ENCODE data around the gene GHDC. TPM values are rescaled to one million over a fixed set of nuclear protein-coding genes. Genes with fewer than 3 reads are reported as not detected.

GHDC gene
- total and polyA plus RNA-seq, 2 donors from 2014 or later = 37.0 to 41.2 TPM

DNA sequence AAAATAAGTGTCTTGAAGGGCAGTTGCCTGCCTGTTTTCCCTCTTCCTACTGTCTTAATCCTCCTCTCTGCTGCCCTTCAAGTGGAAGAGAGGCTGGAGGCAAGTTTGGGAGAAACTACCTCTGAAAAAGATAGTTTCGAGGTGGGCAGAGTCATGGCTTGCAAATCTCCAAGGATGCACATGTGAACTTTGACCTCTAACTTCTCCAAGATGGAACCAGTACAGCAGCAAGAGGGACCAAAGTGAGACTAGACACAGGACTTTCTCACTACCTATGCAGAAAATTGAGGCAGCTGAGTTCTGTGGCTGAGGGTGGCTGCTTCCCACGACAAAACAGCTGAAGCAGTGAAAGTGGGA is 12.5 kb downstream of the GHDC start:
- Histone ChIP-seq H3K4me1 (ENCODE audit: control insufficient read depth in 2 of 3, insufficient read depth in 2 of 3, low read depth in 1 of 3, low read length in 3 of 3) (peaks cover 0 to 20% (median 0%) of the 10 kb centered on the region in 3 donors), H3K36me3 (ENCODE audit: control insufficient read depth in 2 of 3, insufficient read depth in 3 of 3, low read length in 3 of 3) (no peaks in the 10 kb centered on the region), H3K9me3 (ENCODE audit: control insufficient read depth in 2 of 3, insufficient read depth in 1 of 3, low read length in 3 of 3) (no peaks in the 10 kb centered on the region), H3K27me3 (ENCODE audit: control insufficient read depth, insufficient read depth, low read length) (peaks cover 19% of the 10 kb centered on the region), H3K4me3 (ENCODE audit: low read length in 3 of 3) (no peak overlapping the region), H3K27ac (ENCODE audit: low read depth in 2 of 2, low read length in 2 of 2) (no peak overlapping the region), H3K9ac (ENCODE audit: low read length in 3 of 3) (no peak overlapping the region)
- intact Hi-C loops (cut with DNase I) = no loop called here
- FAIRE-seq (no peak), DNase-seq (no peak)
- no peak for TF ChIP-seq CTCF (IDR thresholded peaks at IDR 0.05; ENCODE audit: borderline replicate concordance, extremely low read depth, insufficient read depth)

DNA sequence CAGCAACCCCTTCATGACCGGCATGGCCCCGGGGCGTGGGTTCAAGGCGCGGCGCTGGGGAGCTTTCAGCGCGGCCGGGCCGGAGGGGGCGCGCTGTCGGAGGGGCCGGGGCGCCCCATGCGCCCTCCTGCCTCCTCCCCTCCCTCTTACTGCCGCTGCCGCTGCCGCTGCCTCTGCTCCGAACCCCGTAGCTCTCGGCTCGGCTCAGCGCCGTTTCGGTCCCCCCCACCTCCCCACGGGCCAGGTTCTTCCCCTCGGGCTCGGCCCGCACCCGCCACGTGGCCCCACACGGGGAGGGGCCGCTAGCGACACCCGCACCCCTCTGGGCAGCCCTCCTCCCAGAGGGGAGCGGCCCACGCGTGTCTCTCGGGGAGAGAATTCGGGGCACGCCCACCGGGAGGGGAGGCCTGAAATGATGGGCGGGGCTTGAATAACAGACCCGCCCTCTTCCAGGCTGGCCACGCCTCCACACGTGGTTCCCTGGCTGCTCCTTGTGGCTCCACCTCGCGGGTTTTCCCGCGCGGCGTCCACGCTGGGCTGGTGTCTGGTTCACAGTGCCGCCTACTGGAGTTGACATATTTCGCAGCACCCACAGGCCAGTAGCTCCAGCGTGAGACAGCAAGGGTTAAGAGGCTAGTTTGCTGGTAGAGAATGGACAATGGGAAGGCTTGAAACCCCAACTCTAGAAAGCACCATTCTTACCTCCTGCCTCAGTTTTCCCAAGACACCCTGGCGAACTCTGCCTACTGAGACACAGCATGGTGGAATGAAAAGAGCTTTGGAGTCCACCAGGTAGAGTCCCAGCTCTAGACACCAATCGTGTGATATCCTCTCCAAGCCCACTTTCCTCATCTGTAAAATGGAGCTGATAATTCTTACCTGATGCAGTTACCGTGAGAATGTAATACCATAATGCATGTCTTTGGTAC is 13.1 kb downstream of the GHDC start, which contains the start of gene KCNH4:
Gene KCNH4 (minus strand): TSS at position 221 of the 929 bp plus-strand sequence. CDS start 197 bp downstream, at position 24.
- no peak within 1 kb of the TSS for H3K4me3 ChIP-seq (ENCODE audit: low read length in 3 of 3)
- DNase-seq (peak; percentile 43 to 93 (median 61)), FAIRE-seq (no peak)
- H3K27ac ChIP-seq (ENCODE audit: low read depth in 2 of 2, low read length in 2 of 2) = no peak within 1 kb of the TSS
- TF ChIP-seq CTCF (IDR thresholded peaks at IDR 0.05; ENCODE audit: borderline replicate concordance, extremely low read depth, insufficient read depth) = peak; percentile 56
- no peaks in the 10 kb centered on the region for H3K36me3 ChIP-seq (ENCODE audit: control insufficient read depth in 2 of 3, insufficient read depth in 3 of 3, low read length in 3 of 3)
- no peaks in the 10 kb centered on the region for H3K9me3 ChIP-seq (ENCODE audit: control insufficient read depth in 2 of 3, insufficient read depth in 1 of 3, low read length in 3 of 3)
- H3K4me1 ChIP-seq (ENCODE audit: control insufficient read depth in 2 of 3, insufficient read depth in 2 of 3, low read depth in 1 of 3, low read length in 3 of 3) = peaks cover 0 to 20% (median 0%) of the 10 kb centered on the region in 3 donors
- peaks cover 19% of the 10 kb centered on the region for H3K27me3 ChIP-seq (ENCODE audit: control insufficient read depth, insufficient read depth, low read length)
- intact Hi-C loops (cut with DNase I) = no loop called here
- H3K9ac ChIP-seq (ENCODE audit: low read length in 3 of 3) = no peak within 1 kb of the TSS

- no peak for DNase-seq
- H3K27ac ChIP-seq (ENCODE audit: low read depth in 2 of 2, low read length in 2 of 2) = no peak overlapping the region
- intact Hi-C loops (cut with DNase I) = no loop called here
- FAIRE-seq = no peak
- no peak for TF ChIP-seq CTCF (IDR thresholded peaks at IDR 0.05; ENCODE audit: borderline replicate concordance, extremely low read depth, insufficient read depth)
- no peak overlapping the region for H3K9ac ChIP-seq (ENCODE audit: low read length in 3 of 3)
- H3K36me3 ChIP-seq (ENCODE audit: control insufficient read depth in 2 of 3, insufficient read depth in 3 of 3, low read length in 3 of 3) = no peaks in the 10 kb centered on the region
- peaks cover 0 to 20% (median 0%) of the 10 kb centered on the region in 3 donors for H3K4me1 ChIP-seq (ENCODE audit: control insufficient read depth in 2 of 3, insufficient read depth in 2 of 3, low read depth in 1 of 3, low read length in 3 of 3)
- H3K4me3 ChIP-seq (ENCODE audit: low read length in 3 of 3) = no peak overlapping the region
- peaks cover 19% of the 10 kb centered on the region for H3K27me3 ChIP-seq (ENCODE audit: control insufficient read depth, insufficient read depth, low read length)
- H3K9me3 ChIP-seq (ENCODE audit: control insufficient read depth in 2 of 3, insufficient read depth in 1 of 3, low read length in 3 of 3) = no peaks in the 10 kb centered on the region
Measured at GRCh38 chr17:42180411-42180921, 13.8 kb downstream of the GHDC start.

Data from kidney (tissue), 14 donors.